HCT116 (cell line): ENCODE results near the gene ARRDC1. TPM values are rescaled to one million over a fixed set of nuclear protein-coding genes. Genes with fewer than 3 reads are reported as not detected.

Experiments
- ATAC-seq: fragments of 200-7000 bp; cut with Tn5 transposase; 2 replicates; pipeline ENCODE4 v1.9.1; 2020; ENCODE audit warnings: mild to moderate bottlenecking, moderate library complexity
- BruUV-seq: library from RNA; stranded (reverse); fragments of 400-500 nt; replicated peaks from 2 replicates; lab custom pipeline; 2021; lab: Mats Ljungman, UMichigan
- CTCF ChIA-PET: fragments of 300-600 bp; sonication (Branson Sonifier 250); formaldehyde crosslinking; loops from one replicate; lab custom pipeline; 2021; ENCODE audit warnings: antibody characterized with exemption; lab: Charles Lee
- POLR2A ChIA-PET: fragments of 300-600, 350-600 bp; sonication (Branson Sonifier 250); formaldehyde crosslinking; loops from one replicate; lab custom pipeline; 2021; ENCODE audit warnings: antibody characterized with exemption; lab: Charles Lee
- RAD21 ChIA-PET, 2 experiments: fragments of 300-600 bp; sonication (Branson Sonifier 250); formaldehyde crosslinking; loops; one replicate each; lab custom pipeline; 2023; ENCODE audit warnings: low total read pairs in 2 of 2; ENCODE audit not compliant: uncharacterized antibody in 2 of 2, unreplicated experiment in 2 of 2, low non-redundant PET in 1 of 2; lab: Charles Lee
- DNase-seq: peaks from one replicate; pipeline ENCODE4 v3.0.0-alpha.2; 2010; ENCODE audit warnings: low read depth, low spot score
- H2AFZ ChIP-seq: fragments of 200-600 bp; shearing (Covaris generic), sonication (generic); 2 replicates; pipeline ENCODE4 v1.6.1; 2017; ENCODE audit warnings: low read depth, mixed run types, mixed read lengths, antibody characterized with exemption, low read length; ENCODE audit not compliant: poor library complexity, severe bottlenecking
- H3K27ac ChIP-seq: 2 replicates; pipeline ENCODE4 v1.5.1; 2012; ENCODE audit warnings: low read depth, low read length
- H3K27me3 ChIP-seq: fragments of 200-600 bp; sonication (generic); 2 replicates; pipeline ENCODE4 v1.6.1; 2016; ENCODE audit warnings: mixed run types, low read length, mixed read lengths; ENCODE audit not compliant: insufficient read depth
- H3K36me3 ChIP-seq, 2 experiments: fragments of 200-500 bp in 1 of 2; fragments of 200-600 bp in 1 of 2; sonication (Bioruptor generic) in 1 of 2; sonication (generic) in 1 of 2; 2 replicates each; pipeline versions ENCODE4 v1.5.1 to v1.6.1; 2014 to 2016; ENCODE audit warnings: low read length in 2 of 2, inconsistent platforms in 1 of 2, mixed read lengths in 1 of 2, mixed run types in 1 of 2; ENCODE audit not compliant: insufficient read depth in 2 of 2, control insufficient read depth in 1 of 2
- H3K4me1 ChIP-seq, 2 experiments: fragments of 200-600 bp in 1 of 2; sonication (generic) in 1 of 2; 2 replicates each; pipeline versions ENCODE4 v1.5.1 to v1.6.1; 2012 to 2017; ENCODE audit warnings: low read length in 2 of 2, inconsistent platforms in 1 of 2, mild to moderate bottlenecking in 1 of 2, mixed read lengths in 1 of 2, mixed run types in 1 of 2, moderate library complexity in 1 of 2; ENCODE audit not compliant: insufficient read depth in 2 of 2, control insufficient read depth in 1 of 2
- H3K4me2 ChIP-seq: fragments of 200-600 bp; sonication (generic); 2 replicates; pipeline ENCODE4 v1.6.1; 2017; ENCODE audit warnings: mixed run types, low read length, mixed read lengths
- H3K4me3 ChIP-seq, 2 experiments: fragments of 200-600 bp in 1 of 2; sonication (generic) in 1 of 2; replicated peaks in 1 of 2; 2 replicates each; pipeline ENCODE4 v1.5.1; 2011 to 2016; ENCODE audit warnings: low read length in 2 of 2, control low read depth in 1 of 2, low read depth in 1 of 2, mild to moderate bottlenecking in 1 of 2, mixed read lengths in 1 of 2, mixed run types in 1 of 2
- H3K79me2 ChIP-seq: fragments of 200-600 bp; sonication (generic); 2 replicates; pipeline ENCODE4 v1.6.1; 2017; ENCODE audit warnings: mild to moderate bottlenecking, mixed run types, low read length, moderate library complexity, mixed read lengths; ENCODE audit not compliant: insufficient read depth
- H3K9ac ChIP-seq: fragments of 200-600 bp; sonication (generic); 2 replicates; pipeline ENCODE4 v1.6.1; 2016; ENCODE audit warnings: low read length, mixed read lengths
- H3K9me2 ChIP-seq: fragments of 200-600 bp; sonication (generic), shearing (Covaris generic); 2 replicates; pipeline ENCODE4 v1.6.1; 2017; ENCODE audit warnings: mixed run types, mild to moderate bottlenecking, moderate library complexity; ENCODE audit not compliant: insufficient read depth
- H3K9me3 ChIP-seq, 2 experiments: fragments of 200-500 bp in 1 of 2; fragments of 200-600 bp in 1 of 2; sonication (Bioruptor generic) in 1 of 2; sonication (generic) in 1 of 2; 2 replicates each; pipeline ENCODE4 v1.6.1; 2014 to 2017; ENCODE audit warnings: low read length in 2 of 2, mixed read lengths in 2 of 2, inconsistent platforms in 1 of 2, low read depth in 1 of 2, mild to moderate bottlenecking in 1 of 2, mixed run types in 1 of 2, moderate library complexity in 1 of 2; ENCODE audit not compliant: control insufficient read depth in 1 of 2, insufficient read depth in 1 of 2
- H4K20me1 ChIP-seq: fragments of 200-600 bp; sonication (generic), shearing (Covaris generic); 2 replicates; pipeline ENCODE4 v1.6.1; 2017; ENCODE audit warnings: mixed run types, mild to moderate bottlenecking, moderate library complexity; ENCODE audit not compliant: insufficient read depth
- ATF3 ChIP-seq: IDR thresholded peaks from 2 replicates; pipeline ENCODE4 v1.6.1; 2012
- ELF1 ChIP-seq: IDR thresholded peaks from 2 replicates; pipeline ENCODE4 v1.6.1; 2012; ENCODE audit warnings: low read depth, borderline replicate concordance
- REST ChIP-seq: IDR thresholded peaks from 2 replicates; pipeline ENCODE4 v1.6.1; 2012; ENCODE audit warnings: low read depth
- TCF7L2 ChIP-seq: IDR thresholded peaks from 2 replicates; pipeline ENCODE4 v1.7.0; 2011; ENCODE audit warnings: borderline replicate concordance, inconsistent platforms; ENCODE audit not compliant: insufficient read depth, insufficient read length; ENCODE audit errors: extremely low read depth
- intact Hi-C: fragments of 100-400 bp; cut with micrococcal nuclease; formaldehyde crosslinking; loops from 2 replicates; pipeline ENCODE4 v1.10.0; 2022
- total RNA-seq: library from RNA; stranded (reverse); gene quantifications from one replicate; pipeline ENCODE4 v1.2.1, GENCODE V29; 2021; ENCODE audit not compliant: unreplicated experiment

Gene ARRDC1
- total RNA-seq, 1 experiment from 2014 or later, result 82.8 TPM

GRCh38 chr9:137580954-137581322, 24.5 kb upstream of the ARRDC1 start:
- ChIA-PET POLR2A (no interaction called here), CTCF (interaction anchor here (1.7 to 2.7 kb wide), 2 partner anchors 10 to 114 kb away, joined by 5 to 11 read pairs; partner anchors contain the start of gene ZMYND19), RAD21 (no interaction called here)
- ATAC-seq (no peak), DNase-seq (no peak)
- Histone ChIP-seq H3K4me3 (no peak overlapping the region), H3K4me1 (peaks cover 6 to 15% of the 10 kb centered on the region in 2 experiments; a peak in 3 of 4 replicates), H3K9ac (no peak overlapping the region), H3K27ac (no peak overlapping the region), H3K4me2 (no peak overlapping the region), H3K79me2 (peaks cover 67% of the 10 kb centered on the region), H3K36me3 (peaks cover 11 to 42% of the 10 kb centered on the region in 2 experiments; a peak in 3 of 4 replicates), H3K27me3 (no peaks in the 10 kb centered on the region), H2AFZ (no peak overlapping the region), H3K9me3 (no peaks in the 10 kb centered on the region), H3K9me2 (no peaks in the 10 kb centered on the region), H4K20me1 (no peaks in the 10 kb centered on the region)
- no TSS peak for BruUV-seq
- intact Hi-C loops, result no loop called here
- TF ChIP-seq TCF7L2 (no peak), ATF3 (no peak), ELF1 (no peak), REST (no peak)
